NCI-H226 (cell line): ENCODE results near the gene RASSF3.
"Not testable (repeated sequence)": the region's sequence is repeated elsewhere in the genome, so short reads cannot be mapped to it uniquely, and the experiment has no call there.

ENCODE experiments used
- DNase-seq: peaks from one replicate; pipeline ENCODE4 v3.0.0-alpha.2; 2015

The RASSF3 gene

GRCh38 chr12:64672925-64673409 lies 62.7 kb downstream of the RASSF3 start:
- peak; percentile 57 for DNase-seq

DNA sequence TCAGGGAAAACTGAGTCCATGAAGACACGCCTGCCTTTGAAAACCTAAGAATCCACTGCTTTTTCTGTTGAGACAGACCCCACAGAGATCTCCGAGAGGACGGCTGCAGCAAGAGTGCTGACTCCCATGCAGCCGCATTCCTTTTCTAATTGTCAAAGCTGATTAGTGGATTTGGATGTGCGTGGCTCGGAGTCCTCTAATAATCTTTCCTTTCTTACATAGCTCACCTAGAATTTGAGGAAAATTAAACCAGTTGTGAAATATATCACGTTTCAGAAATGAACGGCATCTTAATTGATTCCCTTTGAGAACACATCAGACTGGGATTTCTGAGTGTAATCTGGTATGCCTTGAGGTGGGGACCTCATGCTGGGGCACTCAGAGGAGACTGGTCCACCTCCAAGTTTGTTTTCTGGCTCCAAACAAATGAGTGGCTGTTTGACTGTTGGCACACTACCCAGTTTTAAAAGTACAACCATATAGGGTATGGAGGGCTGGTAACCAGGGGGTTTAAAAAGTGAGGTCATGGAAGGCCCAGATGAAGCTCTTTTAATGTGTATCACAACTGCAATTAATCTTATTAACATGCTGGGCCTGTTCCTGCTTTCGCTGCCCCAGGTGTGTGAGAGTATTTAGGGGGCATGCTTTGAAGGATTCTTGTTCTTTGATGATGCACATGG lies 63.3 kb downstream of the RASSF3 start:
- no peak for DNase-seq

- no peak for DNase-seq
Observed at GRCh38 chr12:64674367-64674922, 64.2 kb downstream of the RASSF3 start.

DNA sequence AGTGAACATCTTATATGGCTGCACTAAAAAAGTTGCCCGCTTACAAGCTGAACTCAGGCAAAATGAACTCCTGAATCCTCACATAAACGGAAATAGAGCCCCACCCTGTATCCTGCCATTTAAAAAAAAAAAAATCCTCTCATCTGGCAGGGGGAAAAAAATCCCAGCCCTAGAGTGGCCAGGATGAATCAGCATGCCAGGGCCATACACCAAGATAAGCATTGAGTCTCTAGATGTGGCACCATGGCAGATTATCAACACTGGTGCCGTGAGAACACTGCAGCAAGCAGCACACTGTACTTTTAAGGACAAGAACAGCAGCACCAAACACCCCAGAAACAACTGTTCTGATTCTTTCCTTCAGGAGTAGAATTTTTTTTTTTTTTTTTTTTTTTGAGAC lies 65.5 kb downstream of the RASSF3 start:
- DNase-seq = peak; percentile 72

GRCh38 chr12:64678248-64678647 lies 68.0 kb downstream of the RASSF3 start:
- DNase-seq = peak; percentile 1

- DNase-seq = peak; percentile 0
Observed at GRCh38 chr12:64678835-64679234, 68.5 kb downstream of the RASSF3 start.

DNA sequence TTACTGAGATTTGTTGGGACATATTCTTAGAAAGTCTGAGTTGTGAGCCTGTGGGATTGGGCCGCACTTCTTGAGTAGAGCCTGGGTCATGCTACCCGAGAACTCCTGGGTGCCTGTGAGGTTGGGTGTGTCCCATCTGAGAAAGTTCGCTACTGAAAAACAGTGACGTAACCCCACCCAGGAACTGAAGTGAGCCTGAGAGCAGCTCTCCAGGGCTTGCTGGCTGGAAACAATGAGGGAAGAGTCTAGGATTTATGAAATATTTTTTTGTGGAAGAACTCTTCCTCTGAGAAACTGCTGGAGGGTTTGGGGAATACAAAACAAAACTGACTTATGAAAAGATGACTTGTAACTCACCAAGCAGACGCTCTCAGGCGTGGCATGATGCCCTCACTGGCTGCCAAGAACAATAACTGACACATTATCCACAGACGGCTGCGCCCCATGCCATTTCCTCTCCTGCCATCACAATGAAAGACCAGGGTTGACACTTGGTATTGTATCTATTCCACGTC lies 69.2 kb downstream of the RASSF3 start:
- DNase-seq = peak; percentile 89

- DNase-seq = peak; percentile 69
Observed at GRCh38 chr12:64680235-64680634, 69.9 kb downstream of the RASSF3 start.

DNA sequence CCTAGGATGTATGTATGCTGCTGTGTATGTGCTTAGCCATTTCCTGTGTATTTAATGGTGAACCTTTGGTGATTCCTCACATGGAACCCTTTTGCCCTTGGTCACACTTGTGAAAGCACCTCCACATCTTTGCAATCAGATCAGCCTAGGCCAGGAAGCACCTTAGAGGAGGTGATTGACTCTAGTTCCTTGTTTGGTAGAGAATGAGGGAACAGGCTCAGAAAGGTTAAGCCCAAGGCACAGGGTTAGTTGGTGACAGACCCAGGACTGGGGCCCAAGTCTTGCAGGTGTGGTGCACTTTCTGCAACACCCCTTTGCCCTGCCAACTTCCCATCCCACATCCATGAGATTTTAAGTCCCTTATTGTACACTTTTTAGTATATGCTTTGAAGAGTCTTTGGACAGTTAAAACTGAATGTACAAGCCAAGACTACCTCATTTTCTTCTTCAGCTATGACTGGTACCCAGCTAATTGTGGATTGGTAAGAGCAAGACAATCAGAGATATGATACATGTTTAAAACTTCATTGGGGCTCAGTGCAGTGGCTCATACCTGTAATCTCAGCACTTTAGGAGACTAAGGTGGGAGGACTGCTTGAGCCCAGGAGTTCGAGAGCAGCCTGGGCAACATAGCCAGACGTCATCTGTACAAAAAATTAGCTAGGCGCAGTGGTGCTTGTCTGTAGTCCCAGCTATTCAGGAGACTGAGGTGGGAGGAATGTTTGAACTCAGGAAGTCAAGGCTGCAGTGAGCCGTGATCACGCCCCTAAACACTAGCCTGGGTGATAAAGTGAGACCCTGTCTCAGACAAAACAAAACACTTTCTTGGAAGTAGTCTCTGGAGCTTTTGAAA lies 71.1 kb downstream of the RASSF3 start:
- no peak for DNase-seq

DNA sequence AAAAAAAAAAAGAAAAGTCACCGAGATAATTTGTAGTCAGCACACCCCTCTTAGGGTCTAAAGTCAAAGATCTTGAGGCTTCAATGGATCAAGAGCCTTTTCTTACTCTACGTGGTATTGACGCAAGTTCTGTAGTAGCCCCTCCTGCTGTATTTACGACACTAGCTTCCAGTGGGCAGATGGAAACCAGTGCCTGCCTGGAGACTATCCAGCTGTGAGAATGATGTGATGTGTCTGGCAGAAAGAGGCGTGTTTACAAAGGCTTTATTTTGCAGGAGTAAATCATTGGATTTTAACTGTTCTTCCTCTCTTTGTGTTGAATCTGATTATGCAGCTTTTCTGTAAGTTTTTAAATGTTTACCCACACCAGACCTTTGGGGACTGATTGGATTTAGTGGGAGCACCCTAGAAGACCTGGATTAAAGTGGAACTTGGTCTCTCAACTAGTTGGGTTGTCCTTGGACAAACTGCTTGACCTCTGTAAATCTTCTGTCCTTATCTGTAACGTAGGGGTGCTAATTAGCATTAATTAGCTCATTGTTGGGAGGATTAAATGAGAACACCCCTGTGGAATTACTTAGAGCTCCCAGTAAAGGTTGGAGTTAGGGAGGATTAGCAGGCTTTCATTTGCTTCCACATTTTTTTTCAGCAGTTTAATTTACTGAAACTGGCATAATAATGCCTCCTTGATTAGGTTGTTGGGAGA lies 72.4 kb downstream of the RASSF3 start:
- peak; percentile 13 for DNase-seq

- DNase-seq = peak; percentile 0
Observed at GRCh38 chr12:64683816-64684543, 73.7 kb downstream of the RASSF3 start.

DNA sequence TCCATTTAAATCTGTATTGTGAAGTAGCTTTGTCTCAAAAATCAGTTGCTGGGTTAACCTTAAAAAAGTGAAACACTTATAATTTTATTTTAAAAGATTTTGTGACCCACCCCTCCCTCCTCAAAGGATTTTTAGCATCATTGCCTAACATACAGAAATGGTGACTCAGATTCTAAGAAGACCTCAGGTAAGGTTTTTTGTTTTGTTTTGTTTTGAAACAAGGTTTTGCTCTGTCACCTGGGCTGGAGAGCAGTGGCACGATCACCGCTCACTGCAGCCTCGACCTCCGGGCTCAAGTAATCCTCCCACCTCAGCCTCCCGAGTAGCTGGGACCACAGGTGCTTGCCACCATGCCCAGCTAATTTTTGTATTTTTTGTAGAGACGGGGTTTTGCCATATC lies 74.8 kb downstream of the RASSF3 start:
- DNase-seq = peak; percentile 0

- no peak for DNase-seq
Observed at GRCh38 chr12:64685605-64686004, 75.3 kb downstream of the RASSF3 start.

GRCh38 chr12:64687816-64688215 lies 77.5 kb downstream of the RASSF3 start:
- no peak for DNase-seq

DNA sequence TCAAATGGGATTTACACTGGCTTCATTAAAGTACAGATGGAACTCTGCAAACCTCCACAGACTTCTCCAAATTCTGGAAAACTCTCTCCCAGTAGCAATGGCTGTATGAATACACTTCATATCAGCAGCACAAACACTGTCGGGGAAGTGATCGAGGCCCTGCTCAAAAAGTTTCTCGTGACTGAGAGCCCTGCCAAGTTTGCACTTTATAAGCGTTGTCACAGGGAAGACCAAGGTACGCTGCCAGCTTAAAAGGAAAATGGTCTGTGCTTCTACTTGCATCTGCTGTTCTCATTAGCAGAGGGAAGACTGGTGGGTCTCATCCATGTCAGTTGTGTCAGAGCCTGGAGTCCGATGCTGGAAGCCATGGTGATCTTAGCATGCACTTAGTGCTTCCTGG lies 77.9 kb downstream of the RASSF3 start:
- DNase-seq = no peak

DNA sequence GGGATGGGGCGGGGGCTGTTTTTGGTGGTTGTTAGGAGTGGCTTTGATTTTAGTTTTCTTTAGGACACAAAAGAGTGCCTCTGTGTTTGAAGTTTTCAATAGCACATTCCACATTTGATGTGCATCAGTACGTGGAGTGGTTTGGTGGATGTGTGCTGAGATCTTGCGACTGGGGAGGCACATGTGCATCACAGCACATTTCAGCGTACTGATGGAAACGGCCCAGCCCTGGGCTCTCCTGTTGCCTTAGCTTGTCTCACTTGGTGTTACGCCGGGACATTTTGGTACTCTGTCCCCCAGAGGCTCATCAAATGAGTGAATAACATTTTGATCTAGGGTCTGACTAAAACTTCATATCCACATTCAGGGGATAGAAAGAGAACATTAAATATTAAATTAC lies 78.4 kb downstream of the RASSF3 start:
- DNase-seq = no peak

GRCh38 chr12:64690236-64690635 lies 79.9 kb downstream of the RASSF3 start:
- not testable (repeated sequence) for DNase-seq

GRCh38 chr12:64691227-64691794 lies 81.0 kb downstream of the RASSF3 start:
- DNase-seq = peak; percentile 0

- DNase-seq = peak; percentile 1
Observed at GRCh38 chr12:64691795-64692583, 81.7 kb downstream of the RASSF3 start.

GRCh38 chr12:64694130-64695040 lies 84.1 kb downstream of the RASSF3 start:
- peak; percentile 1 for DNase-seq
